Measurements from ENCODE around the gene PEAR1.

The PEAR1 gene

DNA sequence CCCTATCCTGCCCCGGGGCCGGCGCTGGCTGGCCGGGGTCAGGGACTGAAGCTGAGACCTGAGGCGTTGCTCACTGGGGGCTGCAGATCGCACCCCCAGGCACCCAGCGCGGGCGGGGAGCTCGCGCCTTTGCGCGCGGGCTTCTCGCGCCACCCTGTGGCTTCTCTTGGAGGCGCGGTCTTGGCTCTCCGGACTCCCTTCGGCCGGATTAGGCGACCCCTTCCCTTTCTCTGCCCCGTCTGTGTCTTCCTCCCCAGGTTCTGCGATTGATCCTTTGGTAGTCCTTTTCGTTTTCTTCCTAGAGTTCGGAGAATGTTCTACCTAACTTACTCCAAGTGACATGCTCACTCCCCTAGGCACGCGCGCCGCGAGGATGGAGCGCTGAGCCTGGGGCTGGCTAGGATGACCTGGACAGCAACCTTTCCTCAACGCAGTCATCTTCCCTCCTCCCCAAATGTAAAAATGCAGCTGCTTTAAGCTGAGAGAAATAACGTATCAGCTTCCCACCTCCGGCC is 33.3 kb upstream of the PEAR1 start:
- Histone ChIP-seq H3K4me3 (peak overlapping the region; percentile 66), H3K27ac (no peak overlapping the region)
- DNase-seq (ENCODE audit: low spot score) = no peak
- TF ChIP-seq, protein P1, sequence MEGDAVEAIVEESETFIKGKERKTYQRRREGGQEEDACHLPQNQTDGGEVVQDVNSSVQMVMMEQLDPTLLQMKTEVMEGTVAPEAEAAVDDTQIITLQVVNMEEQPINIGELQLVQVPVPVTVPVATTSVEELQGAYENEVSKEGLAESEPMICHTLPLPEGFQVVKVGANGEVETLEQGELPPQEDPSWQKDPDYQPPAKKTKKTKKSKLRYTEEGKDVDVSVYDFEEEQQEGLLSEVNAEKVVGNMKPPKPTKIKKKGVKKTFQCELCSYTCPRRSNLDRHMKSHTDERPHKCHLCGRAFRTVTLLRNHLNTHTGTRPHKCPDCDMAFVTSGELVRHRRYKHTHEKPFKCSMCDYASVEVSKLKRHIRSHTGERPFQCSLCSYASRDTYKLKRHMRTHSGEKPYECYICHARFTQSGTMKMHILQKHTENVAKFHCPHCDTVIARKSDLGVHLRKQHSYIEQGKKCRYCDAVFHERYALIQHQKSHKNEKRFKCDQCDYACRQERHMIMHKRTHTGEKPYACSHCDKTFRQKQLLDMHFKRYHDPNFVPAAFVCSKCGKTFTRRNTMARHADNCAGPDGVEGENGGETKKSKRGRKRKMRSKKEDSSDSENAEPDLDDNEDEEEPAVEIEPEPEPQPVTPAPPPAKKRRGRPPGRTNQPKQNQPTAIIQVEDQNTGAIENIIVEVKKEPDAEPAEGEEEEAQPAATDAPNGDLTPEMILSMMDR (IDR thresholded peaks at IDR 0.05) = peak; percentile 53

DNA sequence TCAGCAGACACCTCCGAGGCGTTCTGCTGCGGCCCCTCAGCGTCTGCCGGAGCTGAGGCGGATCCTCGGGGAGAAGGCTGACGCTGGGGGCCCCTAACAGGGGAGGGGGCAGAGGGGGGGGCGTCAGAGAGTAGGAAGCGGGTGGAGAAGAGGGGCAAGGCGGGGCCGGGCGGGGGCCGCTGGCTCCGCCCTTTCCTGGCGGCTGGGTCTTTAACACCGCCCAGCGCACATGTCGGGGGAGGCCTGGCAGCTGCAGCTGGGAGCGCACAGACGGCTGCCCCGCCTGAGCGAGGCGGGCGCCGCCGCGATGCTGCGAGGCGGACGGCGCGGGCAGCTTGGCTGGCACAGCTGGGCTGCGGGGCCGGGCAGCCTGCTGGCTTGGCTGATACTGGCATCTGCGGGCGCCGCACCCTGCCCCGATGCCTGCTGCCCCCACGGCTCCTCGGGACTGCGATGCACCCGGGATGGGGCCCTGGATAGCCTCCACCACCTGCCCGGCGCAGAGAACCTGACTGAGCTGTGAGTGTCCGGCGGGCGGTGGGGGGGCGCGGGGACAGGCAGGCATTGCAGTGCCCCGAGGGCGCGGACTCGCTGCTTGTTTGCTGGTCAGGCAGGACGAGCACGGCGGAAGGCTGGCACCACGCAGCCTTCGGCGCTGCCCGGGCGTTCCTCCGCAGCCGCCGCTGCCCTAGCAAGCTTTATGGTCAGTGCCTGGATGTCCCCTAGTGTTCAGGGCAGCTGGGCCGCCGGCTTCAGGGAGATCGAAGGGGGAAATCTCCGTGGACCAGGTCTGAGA is 32.7 kb upstream of the PEAR1 start, which contains the start of gene NTRK1:
Gene NTRK1 (plus strand): TSS at position 238 of the 796 bp plus-strand sequence. CDS start 70 bp downstream, at position 308.
- H3K4me3 ChIP-seq = peak within 1 kb of the TSS; percentile 66
- DNase-seq (ENCODE audit: low spot score) = no peak
- TF ChIP-seq, protein P1 (IDR thresholded peaks at IDR 0.05) = no peak
- no peak within 1 kb of the TSS for H3K27ac ChIP-seq

DNA sequence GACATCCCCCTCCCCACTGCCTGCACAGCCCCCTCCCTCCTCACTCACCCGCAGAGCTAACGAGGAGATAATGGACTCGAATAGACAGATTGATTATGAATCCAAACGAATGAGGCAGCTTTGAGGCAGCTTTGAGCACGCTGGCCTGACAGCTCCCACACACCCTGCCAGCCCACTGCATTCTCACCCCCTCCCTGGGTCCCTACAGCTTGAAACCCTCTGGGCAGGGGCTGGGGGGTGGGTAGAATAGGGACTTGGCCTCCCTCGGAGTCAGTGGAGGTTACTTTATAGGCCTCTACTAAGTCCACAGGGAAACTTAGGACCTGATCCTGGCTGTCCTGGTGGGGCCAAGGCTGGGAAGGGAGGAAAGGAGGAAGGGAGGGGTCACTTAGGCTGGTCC is 30.9 kb upstream of the PEAR1 start:
- TF ChIP-seq, protein P1 (IDR thresholded peaks at IDR 0.05) = no peak
- no peak for DNase-seq (ENCODE audit: low spot score)
- Histone ChIP-seq H3K4me3 (no peak overlapping the region), H3K27ac (no peak overlapping the region)

DNA sequence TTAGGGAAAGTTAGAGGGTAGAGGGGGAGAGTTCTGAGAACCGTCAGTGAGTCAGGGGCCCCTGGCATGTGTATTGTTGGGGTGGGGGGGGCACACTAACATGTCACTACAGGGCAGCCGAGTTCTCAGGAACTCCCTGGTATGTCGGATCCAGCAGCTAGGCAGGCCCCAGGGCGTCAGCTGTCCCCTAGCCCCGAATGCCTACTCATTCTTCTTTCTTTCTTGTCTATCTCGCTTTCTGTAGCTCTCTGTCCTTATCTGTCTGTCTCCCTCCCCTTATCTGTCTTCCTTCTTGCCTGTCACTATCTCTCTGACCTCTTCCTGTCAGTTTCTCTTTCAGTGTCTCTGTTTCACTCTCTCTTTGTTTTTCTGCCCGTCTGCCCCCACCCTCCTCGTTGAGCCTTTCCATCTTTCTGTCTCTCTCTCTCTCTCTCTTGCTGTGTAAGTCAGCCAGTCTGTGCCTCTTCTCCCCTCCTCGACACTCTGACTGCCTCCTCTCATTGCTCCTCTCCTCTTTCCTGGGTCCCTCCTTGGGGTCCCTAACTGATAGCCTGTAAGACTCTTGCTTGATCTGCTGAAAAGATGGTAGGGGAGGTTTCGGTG is 30.4 kb upstream of the PEAR1 start:
- TF ChIP-seq, protein P1 (IDR thresholded peaks at IDR 0.05) = no peak
- no peak overlapping the region for H3K27ac ChIP-seq
- H3K4me3 ChIP-seq = no peak overlapping the region
- DNase-seq (ENCODE audit: low spot score) = no peak

- no peak for DNase-seq (ENCODE audit: low spot score)
- TF ChIP-seq, protein P1 (IDR thresholded peaks at IDR 0.05) = no peak
- Histone ChIP-seq H3K27ac (no peak overlapping the region), H3K4me3 (no peak overlapping the region)
These were observed 29.9 kb upstream of the PEAR1 start for GRCh38 chr1:156863631-156864030.

DNA sequence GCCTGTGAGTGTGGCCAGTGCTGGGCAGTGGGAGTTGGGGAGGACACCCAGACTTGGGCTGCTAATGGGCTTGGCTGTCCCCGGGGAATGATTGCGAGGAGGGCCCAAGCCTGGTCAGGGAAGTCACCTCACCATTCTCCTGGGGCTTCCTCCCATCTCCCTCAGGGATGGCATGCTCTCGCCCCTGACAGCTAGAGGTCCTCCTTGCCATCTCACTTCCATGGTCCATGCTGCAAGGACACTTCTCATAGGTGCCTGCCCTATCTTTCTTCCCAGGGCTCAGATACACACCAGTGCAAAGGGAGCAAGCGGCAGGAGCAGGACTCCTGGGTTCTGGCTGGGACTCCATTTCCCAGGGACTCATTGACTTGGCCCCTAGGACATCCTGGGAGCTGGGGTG is 28.7 kb upstream of the PEAR1 start:
- DNase-seq (ENCODE audit: low spot score) = no peak
- TF ChIP-seq, protein P1 (IDR thresholded peaks at IDR 0.05) = no peak
- no peak overlapping the region for H3K27ac ChIP-seq
- no peak overlapping the region for H3K4me3 ChIP-seq

All from coronary artery (tissue), 2 donors.